B cell (primary cell): ENCODE measurements around the gene WDR33.

Experiments
- CTCF ChIP-seq: fragments of 200-600 bp; IDR thresholded peaks from one replicate; pipeline ENCODE4 v1.8.0; 2022; ENCODE audit warnings: antibody characterized with exemption, mild to moderate bottlenecking
- EZH2 ChIP-seq: IDR thresholded peaks from 2 replicates; pipeline ENCODE4 v1.6.1; 2012; ENCODE audit warnings: borderline replicate concordance, low read depth, mild to moderate bottlenecking, moderate library complexity, low read length; ENCODE audit not compliant: insufficient read depth, poor library complexity, severe bottlenecking

GRCh38 chr2:127669056-127669455, 141.9 kb downstream of the WDR33 start:
- no peak for TF ChIP-seq CTCF
- no peak for TF ChIP-seq EZH2
